Measurements from ENCODE around the gene GALNT9. TPM values are rescaled to one million over a fixed set of nuclear protein-coding genes. Genes with fewer than 3 reads are reported as not detected.
A peak's percentile ranks its signal among the peaks of the same experiment; 100 is the strongest.
"Not testable (repeated sequence)": the region's sequence is repeated elsewhere in the genome, so short reads cannot be mapped to it uniquely, and the experiment has no call there.

Gene GALNT9
- total and polyA plus RNA-seq, 12 donors = 0.01 to 0.19 TPM; not detected in 10

DNA sequence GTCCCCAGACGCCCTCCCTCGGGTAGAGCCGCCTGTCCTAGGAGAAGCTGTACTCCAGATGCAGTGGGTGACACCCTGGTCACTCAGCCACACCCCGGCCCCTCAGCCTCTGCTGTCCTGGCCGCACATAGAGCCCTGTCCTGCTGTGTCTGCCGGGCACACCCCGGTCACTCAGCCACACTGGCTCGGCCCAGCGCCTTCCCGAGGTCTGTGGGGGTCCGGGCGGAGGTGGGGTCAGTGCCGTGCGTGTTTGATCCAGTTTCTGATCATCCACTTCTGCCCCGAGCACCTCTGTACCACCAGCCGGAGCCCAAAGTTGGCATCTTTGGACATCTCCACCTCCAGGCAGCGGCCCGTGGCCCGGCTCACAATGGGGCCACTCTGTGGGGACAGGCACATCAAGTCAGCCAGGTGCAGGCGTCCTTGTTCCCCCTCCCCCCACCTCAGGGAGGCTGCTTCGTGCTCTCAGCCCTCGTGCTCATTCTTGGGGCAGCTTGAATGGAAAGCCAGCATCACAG is 132.5 kb downstream of the GALNT9 start:
- 79 to 83% methylated on average over 22 of the region's 22 CpGs for WGBS, 2 donors
- Histone ChIP-seq H3K36me3 (no peaks in the 10 kb centered on the region), H3K27me3 (peaks cover 0 to 57% (median 15%) of the 10 kb centered on the region in 7 donors), H3K9me3 (peaks cover 0 to 14% (median 0%) of the 10 kb centered on the region in 11 donors), H3K4me3 (no peak overlapping the region), H3K27ac (no peak overlapping the region), H3K4me1 (no peaks in the 10 kb centered on the region)
- DNase-seq (no peak), ATAC-seq (no peak)
- intact Hi-C loops (cut with DNase I) = no loop called here
- TF ChIP-seq CTCF (IDR thresholded peaks at IDR 0.05) = no peak

DNA sequence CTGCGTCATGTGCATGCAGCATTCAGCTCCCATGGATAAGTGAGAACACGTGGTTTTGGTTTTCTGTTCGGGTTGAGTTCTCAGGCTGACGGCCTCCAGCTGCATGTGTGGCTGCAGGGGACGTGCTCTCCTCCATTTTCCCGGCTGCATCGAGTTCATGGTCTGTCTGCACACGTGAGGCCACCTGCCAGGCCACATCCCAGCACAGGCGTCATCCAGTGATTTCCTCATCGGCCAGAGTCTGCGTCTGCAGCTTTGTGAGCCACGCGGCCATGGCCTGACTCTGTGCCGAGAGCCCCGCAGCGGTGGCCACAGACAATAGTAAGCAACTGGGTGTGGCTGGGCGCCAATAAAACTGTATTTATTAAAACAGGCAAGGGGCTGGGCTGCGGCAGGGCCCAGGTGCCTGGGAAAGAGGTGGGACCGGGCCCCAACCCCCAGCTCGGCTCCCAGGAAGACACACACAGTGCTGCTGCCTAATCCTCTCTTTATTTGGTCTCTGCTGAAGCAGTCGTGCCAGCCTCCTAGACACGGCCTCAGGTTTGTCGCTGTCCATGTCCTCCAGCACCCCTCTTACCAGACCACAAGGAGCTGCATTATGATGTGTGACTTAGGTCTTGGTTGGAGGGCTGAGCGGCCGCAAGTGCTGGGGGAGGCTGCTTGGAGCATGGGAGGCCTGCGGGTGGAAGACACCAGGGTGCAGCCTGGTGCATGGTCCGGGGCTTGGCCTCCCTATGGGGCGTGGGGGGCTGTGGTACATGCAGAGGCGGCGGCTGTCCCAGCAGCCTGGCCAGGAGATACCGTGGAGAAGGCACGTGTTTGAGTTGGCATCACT is 133.1 kb downstream of the GALNT9 start:
- no peak for DNase-seq
- 73 to 76% methylated on average over 32 of the region's 32 CpGs for WGBS, 2 donors
- TF ChIP-seq CTCF (IDR thresholded peaks at IDR 0.05) = no peak
- intact Hi-C loops (cut with DNase I) = no loop called here
- peaks cover 0 to 14% (median 0%) of the 10 kb centered on the region in 11 donors for H3K9me3 ChIP-seq
- peaks cover 0 to 56% (median 21%) of the 10 kb centered on the region in 7 donors for H3K27me3 ChIP-seq
- no peak overlapping the region for H3K4me3 ChIP-seq
- H3K27ac ChIP-seq = no peak overlapping the region
- ATAC-seq = no peak
- H3K4me1 ChIP-seq = no peaks in the 10 kb centered on the region
- H3K36me3 ChIP-seq = no peaks in the 10 kb centered on the region

DNA sequence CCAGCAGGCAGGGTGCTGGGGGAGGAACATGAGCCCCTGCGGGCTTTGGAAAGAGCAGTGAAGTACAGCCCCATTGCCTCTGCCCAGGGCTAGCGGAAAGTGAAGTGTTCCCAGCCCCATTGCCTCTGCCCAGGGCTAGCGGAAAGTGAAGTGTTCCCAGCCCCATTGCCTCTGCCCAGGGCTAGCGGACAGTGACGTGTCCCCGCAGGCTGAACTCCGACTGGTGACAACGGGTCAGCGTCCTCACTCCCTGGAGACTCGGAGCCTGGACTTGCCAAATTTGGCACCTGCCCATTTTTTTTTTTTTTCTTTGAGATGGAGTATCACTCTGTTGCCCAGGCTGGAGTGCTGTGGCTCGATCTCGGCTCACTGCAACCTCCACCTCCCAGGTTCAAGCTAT is 134.1 kb downstream of the GALNT9 start:
- 59 to 69% methylated on average over 12 of the region's 12 CpGs for WGBS, 2 donors
- H3K4me1 ChIP-seq; DNase-seq; intact Hi-C loops (cut with DNase I); H3K36me3 ChIP-seq; H3K27ac ChIP-seq; H3K4me3 ChIP-seq; ATAC-seq: not testable (repeated sequence)
- Histone ChIP-seq H3K9me3 (peaks cover 0 to 14% (median 0%) of the 10 kb centered on the region in 11 donors), H3K27me3 (peaks cover 0 to 46% (median 21%) of the 10 kb centered on the region in 7 donors)

- no peak for ATAC-seq
- no peak for TF ChIP-seq CTCF (IDR thresholded peaks at IDR 0.05)
- H3K9me3 ChIP-seq = peaks cover 0 to 14% (median 0%) of the 10 kb centered on the region in 11 donors
- intact Hi-C loops (cut with DNase I) = no loop called here
- 77 to 87% methylated on average over 8 of the region's 8 CpGs for WGBS, 2 donors
- no peaks in the 10 kb centered on the region for H3K36me3 ChIP-seq
- no peak for DNase-seq
- H3K4me3 ChIP-seq = no peak overlapping the region
- H3K27ac ChIP-seq = no peak overlapping the region
- peaks cover 3 to 13% (median 9%) of the 10 kb centered on the region in 9 donors for H3K4me1 ChIP-seq
- peaks cover 0 to 45% (median 21%) of the 10 kb centered on the region in 7 donors for H3K27me3 ChIP-seq
Observed at GRCh38 chr12:132194556-132194955, 134.8 kb downstream of the GALNT9 start.

DNA sequence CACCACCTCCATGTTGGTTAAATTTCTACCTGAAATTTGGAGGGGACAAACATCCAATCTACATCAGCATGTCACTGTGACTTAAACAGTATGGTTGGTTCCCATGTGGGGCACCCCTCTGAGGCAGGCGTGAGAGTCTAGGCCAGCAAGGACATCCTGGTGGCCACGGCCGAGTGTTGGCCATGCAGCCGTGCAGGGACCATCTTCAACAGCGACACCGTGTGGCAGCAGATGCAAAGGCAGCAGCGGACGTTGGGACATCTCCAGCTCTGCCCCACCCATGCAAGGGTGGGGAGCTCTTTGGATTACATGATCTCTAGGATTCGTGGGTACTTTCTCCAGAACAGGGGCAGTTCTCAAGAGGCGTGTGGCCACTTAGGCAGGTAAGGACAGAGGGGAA is 135.3 kb downstream of the GALNT9 start:
- ATAC-seq (no peak), DNase-seq (no peak)
- H3K27me3 ChIP-seq = peaks cover 0 to 40% (median 17%) of the 10 kb centered on the region in 7 donors

More for the DNA sequence above, 135.3 kb downstream of the GALNT9 start:
- H3K4me1 ChIP-seq = peaks cover 3 to 17% (median 12%) of the 10 kb centered on the region in 9 donors
- no peaks in the 10 kb centered on the region for H3K36me3 ChIP-seq
- intact Hi-C loops (cut with DNase I) = no loop called here
- H3K9me3 ChIP-seq = peaks cover 0 to 14% (median 0%) of the 10 kb centered on the region in 11 donors
- H3K4me3 ChIP-seq = no peak overlapping the region
- no peak overlapping the region for H3K27ac ChIP-seq
- peak in 2 of 9 donors; percentile 6 to 15 for TF ChIP-seq CTCF (IDR thresholded peaks at IDR 0.05)
- WGBS, 2 donors = 47 to 49% methylated on average over 10 of the region's 10 CpGs

Data from heart right ventricle (tissue), 16 donors.